Left lung (tissue), 10 donors: ENCODE measurements around the gene HPS4. TPM values are rescaled to one million over a fixed set of nuclear protein-coding genes. Genes with fewer than 3 reads are reported as not detected.

Source experiments
- ATAC-seq: fragments of 200-7000 bp; cut with Tn5 transposase; one replicate; pipeline ENCODE4 v1.9.1; 2020; ENCODE audit warnings: moderate library complexity
- DNase-seq, 4 donors: peaks; one replicate each; pipeline ENCODE4 v3.0.0-alpha.2; 2013 to 2020
- H3K27ac ChIP-seq, 2 donors: fragments of 200-600 bp; sonication (generic) in 1 of 2; one replicate each; pipeline versions ENCODE4 v1.5.0 to v1.8.0; 2020 to 2021
- H3K27me3 ChIP-seq, 2 donors: fragments of 200-600 bp; sonication (generic) in 1 of 2; one replicate each; pipeline versions ENCODE4 v1.5.0 to v1.8.0; 2020 to 2021
- H3K36me3 ChIP-seq, 2 donors: fragments of 200-600 bp; sonication (generic) in 1 of 2; one replicate each; pipeline versions ENCODE4 v1.5.0 to v1.8.0; 2020 to 2021
- H3K4me1 ChIP-seq, 2 donors: fragments of 200-600 bp; one replicate each; pipeline ENCODE4 v1.8.0; 2021
- H3K4me3 ChIP-seq, 2 donors: fragments of 200-600 bp; sonication (generic) in 1 of 2; one replicate each; pipeline versions ENCODE4 v1.5.0 to v1.8.0; 2020 to 2021; ENCODE audit warnings: mild to moderate bottlenecking in 1 of 2
- H3K9me3 ChIP-seq, 2 donors: fragments of 200-600 bp; sonication (generic) in 1 of 2; one replicate each; pipeline versions ENCODE4 v1.5.0 to v1.8.0; 2020 to 2021
- intact Hi-C, 2 donors: fragments of 100-400 bp; cut with DNase I; formaldehyde crosslinking; loops; one replicate each; pipeline versions ENCODE4 v1.11.2 to v1.14.2; 2022
- polyA plus RNA-seq, 6 donors: library from polyadenylated mRNA; unstranded; fragments of 120-200 nt; gene quantifications; one replicate each; pipeline ENCODE4 v1.2.1, GENCODE V29; 2013; ENCODE audit not compliant: insufficient read length in 6 of 6
- total RNA-seq, 2 donors: library from RNA; stranded (reverse); fragmentation: NEBNext Ultra II Directional; extraction: Animal tissue kit (Norgen Biotek cat#: 25700); gene quantifications; one replicate each; pipeline ENCODE4 v1.2.1, GENCODE V29; 2021
- TF ChIP-seq, protein P1 (sequence below), 2 donors: fragments of 200-600 bp; sonication (generic) in 1 of 2; IDR thresholded peaks; one replicate each; pipeline versions ENCODE4 v1.5.0 to v1.8.0; 2021; ENCODE audit warnings: antibody characterized with exemption in 2 of 2
- donor health status: DM: no; HTN: yes; CAD: no.
- donor health status: DM: no; HTN: no; CAD: no.

Gene HPS4
- total and polyA plus RNA-seq, 8 donors: 25.4 to 40.7 (median 34.4) TPM

DNA sequence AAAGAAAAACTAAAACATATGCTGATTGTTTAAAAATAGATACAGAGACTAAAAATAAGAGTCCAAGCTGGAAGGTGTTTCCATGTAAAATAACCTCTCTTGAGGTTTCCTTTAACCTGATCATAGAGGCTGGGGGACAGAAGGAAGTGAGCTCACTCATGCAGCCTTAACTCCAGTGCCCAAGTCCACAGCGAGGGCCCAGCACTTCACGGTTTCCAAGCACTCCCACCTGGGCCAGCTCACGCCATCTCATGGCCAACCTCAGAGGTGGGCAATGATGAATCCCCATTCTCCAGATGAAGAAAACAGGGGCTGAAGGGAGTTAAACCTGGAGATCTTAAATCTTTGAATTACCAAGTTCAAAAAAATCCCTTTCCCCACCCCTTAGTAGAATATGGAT is 43.6 kb upstream of the HPS4 start:
- H3K27me3 ChIP-seq: no peaks in the 10 kb centered on the region
- DNase-seq: no peak
- H3K4me3 ChIP-seq: no peak overlapping the region
- intact Hi-C loops: no loop called here
- H3K27ac ChIP-seq: no peak overlapping the region
- H3K9me3 ChIP-seq: no peaks in the 10 kb centered on the region
- H3K4me1 ChIP-seq: peaks cover 3 to 23% of the 10 kb centered on the region in 2 donors
- TF ChIP-seq, protein P1, sequence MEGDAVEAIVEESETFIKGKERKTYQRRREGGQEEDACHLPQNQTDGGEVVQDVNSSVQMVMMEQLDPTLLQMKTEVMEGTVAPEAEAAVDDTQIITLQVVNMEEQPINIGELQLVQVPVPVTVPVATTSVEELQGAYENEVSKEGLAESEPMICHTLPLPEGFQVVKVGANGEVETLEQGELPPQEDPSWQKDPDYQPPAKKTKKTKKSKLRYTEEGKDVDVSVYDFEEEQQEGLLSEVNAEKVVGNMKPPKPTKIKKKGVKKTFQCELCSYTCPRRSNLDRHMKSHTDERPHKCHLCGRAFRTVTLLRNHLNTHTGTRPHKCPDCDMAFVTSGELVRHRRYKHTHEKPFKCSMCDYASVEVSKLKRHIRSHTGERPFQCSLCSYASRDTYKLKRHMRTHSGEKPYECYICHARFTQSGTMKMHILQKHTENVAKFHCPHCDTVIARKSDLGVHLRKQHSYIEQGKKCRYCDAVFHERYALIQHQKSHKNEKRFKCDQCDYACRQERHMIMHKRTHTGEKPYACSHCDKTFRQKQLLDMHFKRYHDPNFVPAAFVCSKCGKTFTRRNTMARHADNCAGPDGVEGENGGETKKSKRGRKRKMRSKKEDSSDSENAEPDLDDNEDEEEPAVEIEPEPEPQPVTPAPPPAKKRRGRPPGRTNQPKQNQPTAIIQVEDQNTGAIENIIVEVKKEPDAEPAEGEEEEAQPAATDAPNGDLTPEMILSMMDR (IDR thresholded peaks at IDR 0.05): no peak
- no peak for ATAC-seq
- H3K36me3 ChIP-seq: peaks cover 0 to 87% of the 10 kb centered on the region in 2 donors

DNA sequence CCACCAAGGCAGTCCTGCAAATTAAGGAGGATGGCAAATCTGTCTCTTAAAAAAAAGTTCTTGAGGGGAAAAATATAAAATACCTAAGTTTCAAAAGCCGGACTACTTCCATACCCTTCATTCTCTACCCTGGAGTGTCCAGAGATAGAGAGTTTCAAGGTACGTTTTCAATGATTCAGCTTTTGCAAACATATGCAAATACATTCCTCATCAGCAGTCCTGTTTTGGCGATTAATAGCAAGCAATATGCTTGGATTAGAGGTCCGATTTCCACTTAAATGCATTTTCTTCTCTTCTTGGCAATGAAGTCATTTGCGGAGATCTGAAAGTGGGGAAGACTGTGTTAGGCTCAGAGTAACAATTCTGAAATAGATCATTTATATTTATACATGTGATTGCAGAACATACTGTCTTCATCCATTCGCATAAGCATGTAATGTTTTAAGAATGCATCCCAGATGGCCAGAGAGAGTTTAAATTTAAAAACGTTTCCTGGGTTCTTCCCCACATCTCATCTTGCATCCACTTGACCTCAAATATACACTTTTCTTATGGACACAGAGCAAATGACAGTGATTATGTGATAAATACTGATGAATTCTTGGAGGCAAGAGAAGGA is 42.5 kb upstream of the HPS4 start:
- Histone ChIP-seq H3K27me3 (no peaks in the 10 kb centered on the region), H3K27ac (no peak overlapping the region), H3K4me1 (peaks cover 3 to 21% of the 10 kb centered on the region in 2 donors), H3K36me3 (peaks cover 0 to 76% of the 10 kb centered on the region in 2 donors), H3K9me3 (no peaks in the 10 kb centered on the region), H3K4me3 (no peak overlapping the region)
- TF ChIP-seq, protein P1 (IDR thresholded peaks at IDR 0.05): no peak
- DNase-seq (no peak), ATAC-seq (no peak)
- intact Hi-C loops: no loop called here

DNA sequence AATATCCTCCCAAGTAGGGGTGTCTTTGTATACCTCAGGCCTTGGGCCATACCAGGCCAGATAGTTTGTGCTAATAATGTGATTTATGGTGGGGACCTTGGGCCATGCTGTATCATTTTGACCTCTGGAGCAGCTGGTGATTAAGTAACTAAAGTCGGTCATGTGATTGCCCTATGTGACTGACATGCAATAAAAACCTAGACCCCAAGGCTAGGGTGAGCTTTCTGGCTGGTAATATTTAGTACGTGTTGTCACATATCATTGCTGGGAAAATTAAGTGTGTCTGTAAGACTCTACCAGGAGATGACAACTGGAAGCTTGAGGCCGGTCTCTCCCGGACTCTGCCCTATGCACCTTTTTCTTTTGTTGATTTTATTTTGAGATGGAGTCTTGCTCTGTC is 41.3 kb upstream of the HPS4 start:
- no peaks in the 10 kb centered on the region for H3K9me3 ChIP-seq
- no peak overlapping the region for H3K27ac ChIP-seq
- H3K36me3 ChIP-seq: peaks cover 0 to 65% of the 10 kb centered on the region in 2 donors
- intact Hi-C loops: no loop called here
- DNase-seq (no peak), ATAC-seq (no peak)
- TF ChIP-seq, protein P1 (IDR thresholded peaks at IDR 0.05): no peak
- H3K27me3 ChIP-seq: no peaks in the 10 kb centered on the region
- H3K4me3 ChIP-seq: no peak overlapping the region
- H3K4me1 ChIP-seq: peaks cover 3 to 14% of the 10 kb centered on the region in 2 donors

DNA sequence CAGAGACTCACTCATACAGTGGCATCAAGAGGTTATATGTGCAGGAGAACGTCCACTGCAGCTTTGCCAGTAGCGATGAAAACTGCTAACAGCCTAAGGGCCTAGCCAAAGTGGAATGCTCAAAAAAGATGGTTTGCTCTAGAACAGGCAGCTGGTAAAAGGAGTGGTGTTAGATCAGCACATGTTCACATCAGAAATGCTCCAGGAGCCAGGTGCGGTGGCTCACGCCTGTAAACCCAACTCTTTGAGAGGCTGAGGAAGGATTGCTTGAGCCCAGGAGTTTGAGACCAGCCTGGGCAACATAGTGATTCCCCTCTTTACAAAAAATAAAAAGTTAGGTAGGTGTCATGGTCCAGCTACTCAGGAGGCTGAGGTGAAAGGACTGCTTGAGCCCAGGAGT is 39.0 kb upstream of the HPS4 start:
- intact Hi-C loops: no loop called here
- H3K27me3 ChIP-seq: no peaks in the 10 kb centered on the region
- H3K27ac ChIP-seq: no peak overlapping the region
- H3K36me3 ChIP-seq: peaks cover 0 to 48% of the 10 kb centered on the region in 2 donors
- no peak overlapping the region for H3K4me3 ChIP-seq
- ATAC-seq: no peak
- no peak for DNase-seq
- H3K9me3 ChIP-seq: no peaks in the 10 kb centered on the region
- TF ChIP-seq, protein P1 (IDR thresholded peaks at IDR 0.05): no peak
- no peaks in the 10 kb centered on the region for H3K4me1 ChIP-seq

DNA sequence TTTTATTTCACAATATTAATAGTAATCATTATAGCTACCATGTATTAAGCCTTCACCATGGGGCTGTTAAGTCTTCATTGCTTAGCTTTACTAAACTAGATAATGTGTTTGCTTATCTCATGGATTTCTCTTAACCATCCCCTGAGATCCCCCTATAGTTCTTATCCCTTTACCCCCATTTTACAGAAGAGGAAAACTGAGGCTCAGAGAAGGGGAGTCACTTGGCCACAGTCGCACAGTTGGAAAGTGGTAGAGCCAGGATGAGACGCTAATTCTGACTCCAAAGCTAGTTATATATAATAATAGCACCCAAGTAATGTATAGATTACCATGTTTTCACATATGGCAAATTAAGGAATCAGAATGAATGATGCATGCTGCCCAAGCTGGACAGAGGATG is 38.4 kb upstream of the HPS4 start:
- intact Hi-C loops: no loop called here
- no peaks in the 10 kb centered on the region for H3K9me3 ChIP-seq
- no peak for DNase-seq
- H3K36me3 ChIP-seq: peaks cover 0 to 42% of the 10 kb centered on the region in 2 donors
- no peaks in the 10 kb centered on the region for H3K27me3 ChIP-seq
- no peaks in the 10 kb centered on the region for H3K4me1 ChIP-seq
- TF ChIP-seq, protein P1 (IDR thresholded peaks at IDR 0.05): no peak
- no peak overlapping the region for H3K27ac ChIP-seq
- ATAC-seq: no peak
- no peak overlapping the region for H3K4me3 ChIP-seq
